ENCODE measurements around the gene RPL37.

RPL37 gene

DNA sequence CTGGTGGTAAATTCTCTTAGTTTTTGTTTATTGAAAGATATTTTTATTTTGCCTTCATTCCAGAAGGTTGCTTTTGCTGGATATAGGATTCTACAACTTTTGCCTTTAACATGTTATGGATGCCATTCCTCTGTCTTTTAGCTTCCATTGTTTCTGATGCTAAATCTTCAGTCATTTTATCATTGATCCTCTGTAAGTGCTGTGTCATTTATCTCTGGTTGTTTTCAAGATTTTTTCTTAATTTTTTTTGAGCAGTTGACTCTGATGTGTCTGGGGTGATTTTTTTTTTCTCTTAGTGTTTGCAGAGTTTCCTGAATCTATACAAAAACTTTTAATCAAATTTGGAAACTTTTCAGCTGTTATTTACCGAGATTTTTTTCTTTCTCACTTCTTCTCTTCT lies 12.5 kb upstream of the RPL37 start:
- no peak overlapping the region for H3K4me3 ChIP-seq (ENCODE audit: control insufficient read depth, low read depth, low read length)
- no peak for DNase-seq (ENCODE audit: low read depth)
- TF ChIP-seq, protein P1, sequence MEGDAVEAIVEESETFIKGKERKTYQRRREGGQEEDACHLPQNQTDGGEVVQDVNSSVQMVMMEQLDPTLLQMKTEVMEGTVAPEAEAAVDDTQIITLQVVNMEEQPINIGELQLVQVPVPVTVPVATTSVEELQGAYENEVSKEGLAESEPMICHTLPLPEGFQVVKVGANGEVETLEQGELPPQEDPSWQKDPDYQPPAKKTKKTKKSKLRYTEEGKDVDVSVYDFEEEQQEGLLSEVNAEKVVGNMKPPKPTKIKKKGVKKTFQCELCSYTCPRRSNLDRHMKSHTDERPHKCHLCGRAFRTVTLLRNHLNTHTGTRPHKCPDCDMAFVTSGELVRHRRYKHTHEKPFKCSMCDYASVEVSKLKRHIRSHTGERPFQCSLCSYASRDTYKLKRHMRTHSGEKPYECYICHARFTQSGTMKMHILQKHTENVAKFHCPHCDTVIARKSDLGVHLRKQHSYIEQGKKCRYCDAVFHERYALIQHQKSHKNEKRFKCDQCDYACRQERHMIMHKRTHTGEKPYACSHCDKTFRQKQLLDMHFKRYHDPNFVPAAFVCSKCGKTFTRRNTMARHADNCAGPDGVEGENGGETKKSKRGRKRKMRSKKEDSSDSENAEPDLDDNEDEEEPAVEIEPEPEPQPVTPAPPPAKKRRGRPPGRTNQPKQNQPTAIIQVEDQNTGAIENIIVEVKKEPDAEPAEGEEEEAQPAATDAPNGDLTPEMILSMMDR (IDR thresholded peaks at IDR 0.05; ENCODE audit: control insufficient read depth, insufficient read depth, low read depth, low read length, missing control alignments), result no peak

- no peak for DNase-seq (ENCODE audit: low read depth)
- no peak overlapping the region for H3K4me3 ChIP-seq (ENCODE audit: control insufficient read depth, low read depth, low read length)
- TF ChIP-seq, protein P1 (IDR thresholded peaks at IDR 0.05; ENCODE audit: control insufficient read depth, insufficient read depth, low read depth, low read length, missing control alignments), result no peak
These were observed 11.3 kb upstream of the RPL37 start for GRCh38 chr5:40846371-40846770.

- no peak overlapping the region for H3K4me3 ChIP-seq (ENCODE audit: control insufficient read depth, low read depth, low read length)
- TF ChIP-seq, protein P1 (IDR thresholded peaks at IDR 0.05; ENCODE audit: control insufficient read depth, insufficient read depth, low read depth, low read length, missing control alignments), result no peak
- DNase-seq (ENCODE audit: low read depth), result no peak
These were observed 9.5 kb upstream of the RPL37 start for GRCh38 chr5:40844565-40844964.

GRCh38 chr5:40842351-40842750 lies 7.3 kb upstream of the RPL37 start:
- TF ChIP-seq, protein P1 (IDR thresholded peaks at IDR 0.05; ENCODE audit: control insufficient read depth, insufficient read depth, low read depth, low read length, missing control alignments), result no peak
- no peak for DNase-seq (ENCODE audit: low read depth)
- no peak overlapping the region for H3K4me3 ChIP-seq (ENCODE audit: control insufficient read depth, low read depth, low read length)

- TF ChIP-seq, protein P1 (IDR thresholded peaks at IDR 0.05; ENCODE audit: control insufficient read depth, insufficient read depth, low read depth, low read length, missing control alignments), result no peak
- no peak for DNase-seq (ENCODE audit: low read depth)
- peak within 1 kb of the TSS; percentile 26 for H3K4me3 ChIP-seq (ENCODE audit: control insufficient read depth, low read depth, low read length)
These were observed 6.2 kb upstream of the RPL37 start, which contains the start of gene CARD6 for GRCh38 chr5:40841068-40841805. TSS of gene CARD6 (plus strand) at chr5:40841367. CDS start at chr5:40841383, 16 bp downstream.

- no peak overlapping the region for H3K4me3 ChIP-seq (ENCODE audit: control insufficient read depth, low read depth, low read length)
- TF ChIP-seq, protein P1 (IDR thresholded peaks at IDR 0.05; ENCODE audit: control insufficient read depth, insufficient read depth, low read depth, low read length, missing control alignments), result no peak
- no peak for DNase-seq (ENCODE audit: low read depth)
These were observed 3.1 kb upstream of the RPL37 start for GRCh38 chr5:40838086-40838485.

Measured in AG09309 (cell line).